Activated T-cell treated with anti-CD3 and anti-CD28 coated beads, Interleukin-2, amount 50 U/mL, for 4 hours (primary cell): Measurements from ENCODE around the gene TSPAN1. TPM values are rescaled to one million over a fixed set of nuclear protein-coding genes. Genes with fewer than 3 reads are reported as not detected.

Experiments used
- ATAC-seq, 2 donors: fragments of 200-7000 bp; cut with Tn5 transposase; one replicate each; pipeline ENCODE4 v1.10.0; 2021
- DNase-seq: peaks from one replicate; pipeline ENCODE4 v3.0.0-alpha.2; 2020
- H3K27me3 Mint-ChIP-seq: one replicate; pipeline ENCODE4 v1.8.0; 2021; ENCODE audit warnings: low read depth, mixed read lengths
- H3K36me3 Mint-ChIP-seq: one replicate; pipeline ENCODE4 v1.8.0; 2022; ENCODE audit warnings: mixed read lengths; ENCODE audit not compliant: insufficient read depth
- H3K4me1 Mint-ChIP-seq: one replicate; pipeline ENCODE4 v1.8.0; 2021; ENCODE audit warnings: low read depth, mixed read lengths
- H3K4me3 Mint-ChIP-seq: one replicate; pipeline ENCODE4 v1.8.0; 2021; ENCODE audit warnings: mild to moderate bottlenecking, moderate library complexity, mixed read lengths
- H3K9me3 Mint-ChIP-seq: one replicate; pipeline ENCODE4 v1.8.0; 2021; ENCODE audit warnings: mixed read lengths
- total RNA-seq, 3 donors: library from RNA; stranded (reverse); gene quantifications; one replicate each; pipeline ENCODE4 v1.2.1, GENCODE V29; 2021

Gene TSPAN1
- total RNA-seq, 3 donors from 2014 or later = 0.23 to 0.37 (median 0.24) TPM

DNA sequence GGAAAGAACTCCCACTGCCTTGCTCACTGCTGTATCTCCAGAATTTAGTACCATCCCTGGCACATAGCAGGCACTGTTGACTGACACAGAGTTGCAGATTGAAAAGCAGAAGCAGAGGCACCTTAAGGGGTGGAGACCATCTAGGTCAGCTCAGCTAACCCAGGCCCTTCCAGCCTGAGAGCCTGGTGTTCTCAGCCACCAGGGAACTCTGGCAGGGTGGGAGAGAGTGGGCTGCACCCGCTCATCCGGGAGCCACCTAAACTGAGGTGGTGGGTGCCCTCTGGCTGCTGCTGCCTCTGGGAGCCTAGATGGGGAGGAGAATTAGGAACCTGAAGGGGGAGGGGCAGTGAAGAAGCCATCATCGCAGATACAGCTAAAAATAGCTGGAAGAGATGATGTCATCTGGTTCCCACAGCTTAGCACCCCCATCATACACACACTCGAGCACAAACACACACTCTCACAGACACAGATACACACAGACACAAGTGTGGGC lies 1.5 kb upstream of the TSPAN1 start:
- no peak for ATAC-seq
- Mint-ChIP-seq H3K9me3 (no peaks in the 10 kb centered on the region), H3K27me3 (peaks cover 2% of the 10 kb centered on the region), H3K4me1 (no peaks in the 10 kb centered on the region), H3K36me3 (no peaks in the 10 kb centered on the region), H3K4me3 (no peak overlapping the region)
- DNase-seq = no peak

DNA sequence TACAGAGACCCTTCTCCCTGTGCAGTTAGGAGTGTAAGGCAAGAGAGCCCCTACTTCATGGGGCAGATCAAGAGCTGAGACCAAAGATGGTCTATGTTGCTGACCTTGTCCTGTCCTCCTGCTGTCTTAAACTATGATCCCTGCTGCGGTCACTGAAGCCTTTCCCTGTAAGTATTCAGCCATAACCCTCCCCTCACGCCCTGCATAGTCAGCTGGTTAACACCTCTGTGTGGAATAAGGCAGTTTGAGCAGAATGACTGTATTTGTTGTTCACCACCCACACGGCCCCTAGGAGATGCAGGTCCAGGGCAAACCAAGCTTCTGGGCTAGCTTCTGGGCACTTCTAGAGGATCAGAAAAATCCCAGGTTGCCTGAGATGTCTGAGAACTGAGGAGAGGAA lies 356 bp downstream of the TSPAN1 start:
- H3K4me3 Mint-ChIP-seq = no peak overlapping the region

DNA sequence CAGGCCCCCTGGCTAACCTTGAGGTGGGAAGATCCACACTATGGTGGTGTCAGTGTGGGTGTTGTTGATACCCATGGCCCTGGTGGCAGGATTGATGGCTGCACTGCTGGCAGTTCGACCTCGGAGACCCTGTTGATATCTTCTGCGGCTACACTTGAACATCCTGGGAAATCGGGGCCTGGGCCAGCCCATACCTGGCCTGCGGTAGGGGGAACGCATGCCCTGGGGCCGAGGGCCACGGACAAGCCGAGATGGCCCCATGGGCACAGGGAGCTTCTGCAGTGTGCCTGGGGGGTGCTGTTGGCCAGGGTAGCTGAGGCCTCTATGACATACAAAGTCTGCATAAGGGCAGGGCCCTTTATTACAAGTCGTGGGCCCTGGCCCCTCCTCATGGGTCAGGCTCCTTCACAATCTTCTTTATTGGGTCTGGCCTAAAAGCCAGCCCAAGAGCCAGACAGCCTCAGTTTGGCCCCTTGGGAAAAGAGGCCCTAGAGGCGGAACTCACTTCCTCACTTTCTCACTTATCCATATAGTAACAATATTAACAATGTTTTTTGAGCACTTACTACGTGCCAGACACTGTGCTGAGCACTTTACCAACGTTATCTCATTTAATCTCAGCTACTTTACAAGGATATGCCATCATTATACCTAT lies 1.5 kb downstream of the TSPAN1 start, which contains the start of gene P3R3URF:
Gene P3R3URF, minus strand, starts transcription at position 278 of the 655 bp plus-strand sequence. Its CDS starts 17 bp downstream, at position 261.
- H3K27me3 Mint-ChIP-seq = peaks cover 2% of the 10 kb centered on the region
- DNase-seq (no peak), ATAC-seq (no peak)
- no peaks in the 10 kb centered on the region for H3K4me1 Mint-ChIP-seq
- H3K36me3 Mint-ChIP-seq = no peaks in the 10 kb centered on the region
- no peak within 1 kb of the TSS for H3K4me3 Mint-ChIP-seq
- H3K9me3 Mint-ChIP-seq = no peaks in the 10 kb centered on the region

More for the DNA sequence above, 356 bp downstream of the TSPAN1 start:
- no peaks in the 10 kb centered on the region for H3K36me3 Mint-ChIP-seq
- no peaks in the 10 kb centered on the region for H3K9me3 Mint-ChIP-seq
- ATAC-seq (peak in 1 of 2 donors; percentile 36), DNase-seq (no peak)
- H3K27me3 Mint-ChIP-seq = peaks cover 2% of the 10 kb centered on the region
- H3K4me1 Mint-ChIP-seq = no peaks in the 10 kb centered on the region

DNA sequence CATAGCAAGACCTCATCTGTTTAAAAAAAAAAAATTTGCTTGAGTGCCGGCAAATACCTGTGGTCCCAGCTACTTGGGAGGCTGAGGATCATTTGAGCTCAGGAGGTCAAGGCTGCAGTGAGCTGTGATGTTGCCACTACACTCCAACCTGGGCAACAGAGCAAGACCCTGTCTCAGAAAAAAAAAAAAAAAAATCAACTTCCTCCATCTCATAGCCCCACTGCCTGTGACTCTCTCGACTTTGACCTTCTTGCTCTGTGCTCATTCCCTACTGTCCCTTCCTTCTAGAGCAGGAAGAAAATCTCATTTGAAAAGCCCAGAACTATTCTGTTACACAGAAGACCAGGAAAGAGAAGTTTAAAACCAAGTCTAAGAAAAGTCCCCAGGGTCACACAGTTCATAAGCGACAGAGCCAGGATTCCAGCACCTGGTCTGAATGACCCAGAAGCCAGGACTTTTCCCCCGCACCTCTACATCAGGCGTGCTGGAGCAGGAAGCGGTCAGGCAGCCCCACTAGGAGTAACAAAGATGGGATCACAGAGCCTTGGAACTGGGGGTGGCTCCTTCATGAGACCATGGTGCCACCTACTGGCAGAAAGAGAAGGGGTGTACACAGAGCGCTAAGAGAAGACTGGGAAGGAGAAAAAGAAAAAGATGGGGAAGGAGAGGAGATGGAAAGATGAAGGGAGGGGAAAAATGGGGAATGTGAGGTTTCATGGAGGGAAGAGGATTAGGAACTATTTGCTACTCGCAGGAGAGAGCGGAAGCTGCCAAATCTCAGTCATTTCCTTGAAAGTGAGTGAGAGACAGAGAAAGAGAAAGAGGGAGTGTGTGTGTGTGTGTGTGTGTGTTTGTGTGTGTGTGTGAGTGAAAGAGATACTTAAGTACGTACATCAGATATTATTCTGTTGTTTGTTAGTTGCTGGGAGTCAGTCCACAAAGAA lies 4.5 kb downstream of the TSPAN1 start:
- Mint-ChIP-seq H3K27me3 (no peaks in the 10 kb centered on the region), H3K4me3 (no peak overlapping the region), H3K36me3 (no peaks in the 10 kb centered on the region), H3K4me1 (peaks cover 7% of the 10 kb centered on the region), H3K9me3 (no peaks in the 10 kb centered on the region)
- ATAC-seq (peak; percentile 84 to 86), DNase-seq (peak; percentile 59)

DNA sequence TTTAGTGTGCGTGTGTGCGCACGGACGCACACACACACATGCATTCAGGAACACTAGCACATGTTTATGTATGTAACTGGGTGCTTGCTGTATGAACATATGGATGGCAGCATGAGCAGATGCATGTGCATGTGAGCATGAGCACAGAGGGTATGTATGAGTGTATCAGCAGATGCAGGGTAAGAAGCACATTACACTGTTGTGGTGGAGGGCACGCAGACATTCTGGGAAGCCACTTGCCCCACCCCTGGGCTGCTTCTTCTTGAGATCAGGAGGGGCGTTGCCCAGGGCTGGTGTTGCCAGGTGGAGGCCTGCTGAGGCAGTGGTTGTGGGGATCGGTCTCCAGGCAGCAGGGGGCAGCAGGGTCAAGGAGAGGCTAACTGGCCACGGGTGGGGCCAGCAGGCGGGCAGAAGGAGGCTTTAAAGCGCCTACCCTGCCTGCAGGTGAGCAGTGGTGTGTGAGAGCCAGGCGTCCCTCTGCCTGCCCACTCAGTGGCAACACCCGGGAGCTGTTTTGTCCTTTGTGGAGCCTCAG lies 5.3 kb downstream of the TSPAN1 start:
- Mint-ChIP-seq H3K4me1 (peaks cover 14% of the 10 kb centered on the region), H3K27me3 (no peaks in the 10 kb centered on the region), H3K4me3 (no peak overlapping the region), H3K36me3 (no peaks in the 10 kb centered on the region), H3K9me3 (no peaks in the 10 kb centered on the region)
- DNase-seq (no peak), ATAC-seq (no peak)

DNA sequence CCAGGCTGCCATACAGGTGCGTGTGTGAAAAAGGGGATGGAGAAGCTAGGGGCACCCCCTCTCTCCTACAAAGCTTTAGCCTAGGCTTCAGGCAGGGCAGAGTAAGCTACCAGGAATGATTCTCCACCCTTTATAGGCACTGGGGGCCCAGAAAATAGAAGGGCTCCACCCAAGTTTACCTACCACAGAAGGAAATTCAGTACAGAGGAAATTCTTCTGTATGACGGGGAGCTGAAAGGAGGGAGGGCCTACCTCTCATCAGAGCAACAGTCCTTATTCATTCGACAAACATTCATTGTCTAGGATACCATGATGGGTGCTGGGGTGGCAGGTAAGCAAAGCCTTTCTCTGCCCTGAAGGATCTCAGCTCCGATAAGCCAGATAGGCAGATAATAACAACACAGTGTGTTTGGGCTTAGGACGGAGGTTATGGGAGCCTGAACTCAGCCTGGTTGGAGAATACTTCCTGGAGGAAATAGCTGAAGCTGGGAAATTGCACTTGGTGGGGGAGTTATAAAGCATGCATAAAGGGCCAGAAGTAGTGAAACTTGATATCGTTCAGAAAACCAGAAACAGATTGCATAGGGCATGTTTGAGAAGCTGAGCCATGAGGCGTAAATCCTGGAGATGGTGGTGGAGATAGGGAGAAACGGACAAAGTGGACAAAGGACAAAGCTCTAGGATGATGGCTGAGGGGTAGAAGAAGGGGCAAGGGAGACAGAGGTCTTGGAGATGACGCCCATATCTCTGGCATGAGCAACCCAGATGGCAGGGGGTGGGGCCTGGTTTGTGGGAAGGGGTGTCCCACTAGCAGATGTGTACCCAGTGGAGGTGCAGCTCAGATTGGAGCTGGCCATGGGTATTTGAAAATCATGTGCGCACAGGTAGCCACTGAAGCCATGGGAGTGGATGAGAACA lies 6.7 kb downstream of the TSPAN1 start:
- H3K4me1 Mint-ChIP-seq = peaks cover 21% of the 10 kb centered on the region
- H3K27me3 Mint-ChIP-seq = no peaks in the 10 kb centered on the region
- no peak for DNase-seq
- ATAC-seq = no peak
- H3K9me3 Mint-ChIP-seq = no peaks in the 10 kb centered on the region
- H3K4me3 Mint-ChIP-seq = no peak overlapping the region
- no peaks in the 10 kb centered on the region for H3K36me3 Mint-ChIP-seq

DNA sequence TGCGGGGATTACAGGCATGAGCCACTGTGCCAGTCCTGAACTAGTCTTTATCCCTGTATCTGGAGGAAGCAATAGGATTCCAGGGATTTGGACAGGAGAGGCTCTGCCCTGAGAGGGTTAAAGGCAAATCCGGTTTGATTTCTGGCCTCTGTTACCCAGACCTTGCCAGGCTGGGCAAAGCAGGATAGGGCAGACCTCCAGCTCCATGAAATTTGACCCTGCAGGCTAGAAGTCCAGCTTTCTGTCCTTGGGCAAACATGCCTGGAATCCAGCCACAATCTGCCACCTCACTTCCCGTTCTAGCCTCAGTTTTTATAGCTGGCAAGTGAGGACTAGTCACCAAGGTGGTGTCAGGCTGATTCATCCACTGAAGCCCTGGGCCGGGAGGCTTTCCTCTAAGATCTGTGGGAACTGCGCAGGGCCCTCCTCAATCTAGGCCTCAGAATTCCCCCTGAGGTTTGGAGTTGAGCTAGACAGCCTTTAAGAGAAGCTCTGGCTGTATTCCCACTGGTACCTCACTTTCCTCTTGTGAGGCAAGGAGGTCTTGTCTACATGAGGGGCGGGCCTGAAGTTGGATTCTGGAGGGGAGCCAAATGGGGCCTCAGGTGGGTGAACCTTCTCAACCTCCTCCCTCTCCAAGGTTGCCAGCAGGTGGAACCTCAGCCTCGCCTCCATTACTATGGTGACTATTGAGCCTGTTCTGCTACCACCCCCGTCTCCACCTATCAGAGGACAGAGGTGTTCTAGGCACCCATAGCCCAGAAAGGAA lies 8.4 kb downstream of the TSPAN1 start:
- H3K4me1 Mint-ChIP-seq = peaks cover 21% of the 10 kb centered on the region
- H3K4me3 Mint-ChIP-seq = no peak overlapping the region
- no peaks in the 10 kb centered on the region for H3K9me3 Mint-ChIP-seq
- H3K36me3 Mint-ChIP-seq = peaks cover 1% of the 10 kb centered on the region
- ATAC-seq (no peak), DNase-seq (no peak)
- H3K27me3 Mint-ChIP-seq = no peaks in the 10 kb centered on the region

DNA sequence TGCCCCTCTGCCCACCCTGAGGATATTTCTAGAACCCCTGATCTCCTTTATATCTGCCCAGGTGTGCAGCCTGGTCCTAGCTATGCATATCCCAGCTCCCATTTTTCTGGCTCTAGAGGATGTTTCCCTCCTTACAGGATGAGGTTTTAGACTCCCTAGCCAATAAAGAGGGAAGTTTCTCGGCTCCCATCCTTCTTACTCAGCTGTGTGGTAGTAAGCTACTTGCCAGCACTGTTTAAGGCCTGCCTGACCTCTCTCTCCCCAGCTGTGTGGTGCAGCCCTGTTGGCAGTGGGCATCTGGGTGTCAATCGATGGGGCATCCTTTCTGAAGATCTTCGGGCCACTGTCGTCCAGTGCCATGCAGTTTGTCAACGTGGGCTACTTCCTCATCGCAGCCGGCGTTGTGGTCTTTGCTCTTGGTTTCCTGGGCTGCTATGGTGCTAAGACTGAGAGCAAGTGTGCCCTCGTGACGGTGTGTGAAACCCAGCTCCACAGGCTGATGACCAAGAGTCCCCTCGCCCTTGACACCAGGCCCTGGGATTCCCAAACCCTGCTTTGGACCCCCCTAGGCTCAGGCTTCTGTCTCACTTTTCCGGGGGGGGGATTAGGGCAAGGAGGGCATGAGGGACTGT lies 9.2 kb downstream of the TSPAN1 start:
- no peak for ATAC-seq
- Mint-ChIP-seq H3K9me3 (no peaks in the 10 kb centered on the region), H3K27me3 (no peaks in the 10 kb centered on the region)

DNA sequence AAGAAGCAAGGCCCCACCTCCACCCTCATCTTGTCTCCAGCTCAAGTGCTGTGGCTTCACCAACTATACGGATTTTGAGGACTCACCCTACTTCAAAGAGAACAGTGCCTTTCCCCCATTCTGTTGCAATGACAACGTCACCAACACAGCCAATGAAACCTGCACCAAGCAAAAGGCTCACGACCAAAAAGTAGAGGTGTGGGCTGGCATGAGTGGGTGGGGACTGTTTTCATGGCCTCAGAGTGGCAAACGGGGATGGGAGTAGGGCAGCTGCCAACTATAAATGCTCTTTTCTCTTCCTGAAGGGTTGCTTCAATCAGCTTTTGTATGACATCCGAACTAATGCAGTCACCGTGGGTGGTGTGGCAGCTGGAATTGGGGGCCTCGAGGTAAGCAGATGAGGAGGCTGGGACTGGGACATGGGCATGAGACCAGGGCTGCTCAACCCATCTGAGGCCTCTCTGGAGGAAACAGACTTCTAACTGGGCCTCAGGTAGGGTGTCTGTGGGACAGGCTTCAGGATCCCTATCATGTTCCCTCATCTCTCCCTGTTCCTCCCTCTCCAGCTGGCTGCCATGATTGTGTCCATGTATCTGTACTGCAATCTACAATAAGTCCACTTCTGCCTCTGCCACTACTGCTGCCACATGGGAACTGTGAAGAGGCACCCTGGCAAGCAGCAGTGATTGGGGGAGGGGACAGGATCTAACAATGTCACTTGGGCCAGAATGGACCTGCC lies 10.2 kb downstream of the TSPAN1 start:
- ATAC-seq = peak; percentile 92 to 96
- Mint-ChIP-seq H3K4me3 (peak overlapping the region; percentile 72), H3K27me3 (no peaks in the 10 kb centered on the region), H3K36me3 (peaks cover 10% of the 10 kb centered on the region), H3K9me3 (no peaks in the 10 kb centered on the region), H3K4me1 (peaks cover 21% of the 10 kb centered on the region)
- peak; percentile 30 for DNase-seq

More for the DNA sequence above, 9.2 kb downstream of the TSPAN1 start:
- DNase-seq = no peak
- Mint-ChIP-seq H3K4me1 (peaks cover 21% of the 10 kb centered on the region), H3K4me3 (no peak overlapping the region), H3K36me3 (peaks cover 4% of the 10 kb centered on the region)

DNA sequence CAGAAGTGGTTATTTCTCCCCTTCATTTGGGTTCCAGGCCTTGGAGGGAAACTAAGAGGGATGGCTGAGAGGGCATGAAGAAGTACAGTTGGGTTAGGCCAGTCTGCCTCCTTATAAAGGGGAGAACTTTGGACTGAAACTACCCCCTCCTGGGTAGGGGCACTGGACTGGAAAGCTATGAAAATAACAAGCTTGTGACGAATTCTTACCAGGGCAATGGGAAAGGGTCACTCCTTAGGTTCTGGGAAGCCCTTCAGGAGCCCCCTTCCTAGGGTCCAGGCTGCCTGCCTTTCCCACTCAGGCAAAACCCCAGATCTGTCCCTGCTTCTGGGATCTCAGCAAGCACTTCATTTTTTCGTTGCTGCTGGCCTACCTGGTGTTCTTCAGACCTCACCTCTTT lies 11.2 kb downstream of the TSPAN1 start:
- Mint-ChIP-seq H3K9me3 (no peaks in the 10 kb centered on the region), H3K4me3 (no peak overlapping the region), H3K27me3 (no peaks in the 10 kb centered on the region), H3K4me1 (peaks cover 21% of the 10 kb centered on the region), H3K36me3 (peaks cover 13% of the 10 kb centered on the region)
- ATAC-seq = no peak
- no peak for DNase-seq

DNA sequence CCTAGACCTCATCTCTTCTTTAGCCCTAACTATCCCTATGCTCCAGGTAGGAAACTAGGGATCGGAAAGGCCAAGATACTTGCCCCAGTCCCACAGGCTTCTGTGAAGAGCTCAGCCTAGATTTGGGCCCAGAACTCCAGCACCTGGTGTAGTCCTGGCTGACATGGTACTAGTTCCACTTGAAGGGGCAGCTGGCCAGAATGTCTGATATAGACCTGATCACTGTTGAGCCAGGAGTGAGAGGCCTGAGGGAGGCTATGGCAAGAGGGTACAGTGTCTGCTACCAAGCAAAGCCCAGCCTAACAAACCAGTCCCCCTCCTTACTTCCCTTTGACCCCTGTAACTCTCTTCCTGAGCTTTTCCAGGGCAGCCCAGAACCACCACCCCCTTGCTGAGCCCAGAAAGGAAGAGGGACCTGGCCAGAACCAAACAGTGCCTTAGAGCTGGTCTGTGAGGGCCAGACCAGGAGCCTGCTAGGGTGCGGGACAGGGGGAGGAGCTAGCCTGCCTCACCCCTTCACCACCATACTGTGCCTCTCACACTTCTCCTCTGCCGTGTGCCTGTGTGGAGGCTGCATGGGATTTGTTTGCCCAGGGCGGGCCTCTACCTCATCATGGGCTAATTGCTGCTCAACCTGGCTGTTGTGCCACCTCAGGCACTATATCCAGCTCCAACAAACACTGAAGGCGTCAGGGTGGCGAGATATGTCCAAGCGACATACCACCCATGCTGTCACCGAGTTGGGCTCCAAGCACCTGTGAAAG lies 12.4 kb downstream of the TSPAN1 start:
- no peaks in the 10 kb centered on the region for H3K9me3 Mint-ChIP-seq
- H3K36me3 Mint-ChIP-seq = peaks cover 19% of the 10 kb centered on the region
- DNase-seq (no peak), ATAC-seq (no peak)
- H3K4me1 Mint-ChIP-seq = peaks cover 21% of the 10 kb centered on the region
- no peaks in the 10 kb centered on the region for H3K27me3 Mint-ChIP-seq
- H3K4me3 Mint-ChIP-seq = no peak overlapping the region
